Measurements from ENCODE around the gene MED29. TPM values are rescaled to one million over a fixed set of nuclear protein-coding genes. Genes with fewer than 3 reads are reported as not detected.

Gene MED29
- total RNA-seq, 1 experiment from 2014 or later: 35.9 TPM

GRCh38 chr19:39445196-39446111, 54.3 kb downstream of the MED29 start, which contains the start of gene SUPT5H:
TSS of gene SUPT5H (plus strand) at chr19:39445582. CDS start at chr19:39445891, 309 bp downstream.
- in situ Hi-C loops (cut with HindIII; ENCODE audit: low sequenced_read_pairs): no loop called here

GRCh38 chr19:39446365-39447084, 55.3 kb downstream of the MED29 start:
- no peak for DNase-seq (ENCODE audit: low spot score)
- in situ Hi-C loops (cut with HindIII; ENCODE audit: low sequenced_read_pairs): no loop called here

More at GRCh38 chr19:39445196-39446111, 54.3 kb downstream of the MED29 start, which contains the start of gene SUPT5H:
- peak; percentile 97 for DNase-seq (ENCODE audit: low spot score)

- DNase-seq (ENCODE audit: low spot score): no peak
- in situ Hi-C loops (cut with HindIII; ENCODE audit: low sequenced_read_pairs): no loop called here
Measured at GRCh38 chr19:39448271-39448670, 57.1 kb downstream of the MED29 start.

- in situ Hi-C loops (cut with HindIII; ENCODE audit: low sequenced_read_pairs): no loop called here
- DNase-seq (ENCODE audit: low spot score): no peak
Measured at GRCh38 chr19:39449116-39449797, 58.1 kb downstream of the MED29 start.

Other genes with a start within 250 kb of the MED29 start
- gene NCCRP1, start 194.4 kb upstream of the MED29 start, total RNA-seq (2014; rRNA removed; shearing (Covaris generic)): 1.7 and 4.5 TPM in 2 replicates
- gene SYCN, start 187.1 kb upstream of the MED29 start, total RNA-seq (2014; rRNA removed; shearing (Covaris generic)): not detected in 2 replicates
- gene IFNL3, start 146.4 kb upstream of the MED29 start, total RNA-seq (2014; rRNA removed; shearing (Covaris generic)): not detected in 2 replicates
- not detected in 2 replicates for gene IFNL4, start 142.5 kb upstream of the MED29 start, total RNA-seq (2014; rRNA removed; shearing (Covaris generic))
- not detected in 2 replicates for gene IFNL2, start 123.0 kb upstream of the MED29 start, total RNA-seq (2014; rRNA removed; shearing (Covaris generic))
- gene IFNL1, start 95.0 kb upstream of the MED29 start, total RNA-seq (2014; rRNA removed; shearing (Covaris generic)): not detected in 2 replicates
- gene LRFN1, start 70.5 kb upstream of the MED29 start, total RNA-seq (2014; rRNA removed; shearing (Covaris generic)): 2.5 and 3.2 TPM in 2 replicates
- gene GMFG, start 55.3 kb upstream of the MED29 start, total RNA-seq (2014; rRNA removed; shearing (Covaris generic)): not detected in 2 replicates
- gene SAMD4B, start 49.0 kb upstream of the MED29 start, total RNA-seq (2014; rRNA removed; shearing (Covaris generic)): 44.2 and 64.2 TPM in 2 replicates
- gene PAF1, start 272 bp upstream of the MED29 start, total RNA-seq (2014; rRNA removed; shearing (Covaris generic)): 54.0 and 61.7 TPM in 2 replicates
- gene ZFP36, start 15.5 kb downstream of the MED29 start, total RNA-seq (2014; rRNA removed; shearing (Covaris generic)): 1.1 and 1.9 TPM in 2 replicates
- gene PLEKHG2, start 21.3 kb downstream of the MED29 start, total RNA-seq (2014; rRNA removed; shearing (Covaris generic)): 18.3 and 21.3 TPM in 2 replicates
- gene RPS16, start 44.6 kb downstream of the MED29 start, total RNA-seq (2014; rRNA removed; shearing (Covaris generic)): 167 and 180 TPM in 2 replicates
- gene SUPT5H, start 54.2 kb downstream of the MED29 start, total RNA-seq (2014; rRNA removed; shearing (Covaris generic)): 84.8 and 92.4 TPM in 2 replicates
- gene TIMM50, start 89.5 kb downstream of the MED29 start, total RNA-seq (2014; rRNA removed; shearing (Covaris generic)): 159 and 162 TPM in 2 replicates
- gene DLL3, start 107.6 kb downstream of the MED29 start, total RNA-seq (2014; rRNA removed; shearing (Covaris generic)): 12.4 and 15.6 TPM in 2 replicates
- gene SELENOV, start 123.8 kb downstream of the MED29 start, total RNA-seq (2014; rRNA removed; shearing (Covaris generic)): 4.1 and 27.2 TPM in 2 replicates
- 5.3 and 15.5 TPM in 2 replicates for gene EID2B, start 141.5 kb downstream of the MED29 start, total RNA-seq (2014; rRNA removed; shearing (Covaris generic))
- gene EID2, start 148.8 kb downstream of the MED29 start, total RNA-seq (2014; rRNA removed; shearing (Covaris generic)): 19.9 and 31.4 TPM in 2 replicates
- not detected in 2 replicates for gene LGALS13, start 211.1 kb downstream of the MED29 start, total RNA-seq (2014; rRNA removed; shearing (Covaris generic))